ENCODE data around the gene MT2A.

DNA sequence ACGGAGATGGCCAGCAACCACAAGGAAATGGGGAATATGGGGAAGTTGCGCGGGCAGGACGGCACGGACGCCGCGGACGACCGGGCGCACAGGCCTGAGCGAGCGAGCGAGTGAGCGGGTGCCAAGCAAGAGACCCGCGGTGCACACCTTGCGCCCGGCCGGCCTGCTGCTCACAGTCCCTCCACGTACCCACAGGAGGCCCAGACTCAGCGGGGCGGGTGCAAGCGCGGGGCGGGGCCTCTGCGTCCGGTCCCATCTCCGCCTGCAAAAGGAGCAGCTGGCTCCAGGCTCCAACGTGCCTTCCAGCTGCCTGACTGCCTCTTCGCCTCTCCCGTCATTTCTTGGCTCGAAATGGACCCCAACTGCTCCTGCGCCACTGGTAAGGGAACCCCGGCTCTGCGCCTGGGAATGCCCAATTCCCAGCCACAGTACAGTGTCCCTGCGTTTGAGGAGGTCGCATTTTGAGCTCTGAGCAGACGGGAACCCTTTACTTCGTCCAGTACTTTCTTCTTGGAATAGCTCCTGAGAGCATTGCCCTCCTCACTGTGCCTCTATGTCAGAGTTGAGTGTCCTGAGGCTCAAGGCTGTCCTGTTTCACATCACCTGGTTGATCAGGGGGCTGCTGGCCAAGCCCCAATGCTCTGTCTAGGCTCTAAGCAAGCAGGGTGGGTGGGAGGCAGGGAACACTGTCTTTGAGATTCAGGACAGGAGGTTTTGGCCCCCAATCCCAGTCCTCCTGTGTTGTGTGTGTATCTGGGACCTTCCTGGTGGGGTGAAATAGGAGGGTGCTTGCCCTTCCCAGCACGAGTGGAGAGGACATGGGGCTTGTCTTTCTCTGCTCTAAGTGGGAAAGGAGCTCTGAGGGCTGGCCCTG lies 9.1 kb downstream of the MT2A start:
- TF ChIP-seq, protein P1, sequence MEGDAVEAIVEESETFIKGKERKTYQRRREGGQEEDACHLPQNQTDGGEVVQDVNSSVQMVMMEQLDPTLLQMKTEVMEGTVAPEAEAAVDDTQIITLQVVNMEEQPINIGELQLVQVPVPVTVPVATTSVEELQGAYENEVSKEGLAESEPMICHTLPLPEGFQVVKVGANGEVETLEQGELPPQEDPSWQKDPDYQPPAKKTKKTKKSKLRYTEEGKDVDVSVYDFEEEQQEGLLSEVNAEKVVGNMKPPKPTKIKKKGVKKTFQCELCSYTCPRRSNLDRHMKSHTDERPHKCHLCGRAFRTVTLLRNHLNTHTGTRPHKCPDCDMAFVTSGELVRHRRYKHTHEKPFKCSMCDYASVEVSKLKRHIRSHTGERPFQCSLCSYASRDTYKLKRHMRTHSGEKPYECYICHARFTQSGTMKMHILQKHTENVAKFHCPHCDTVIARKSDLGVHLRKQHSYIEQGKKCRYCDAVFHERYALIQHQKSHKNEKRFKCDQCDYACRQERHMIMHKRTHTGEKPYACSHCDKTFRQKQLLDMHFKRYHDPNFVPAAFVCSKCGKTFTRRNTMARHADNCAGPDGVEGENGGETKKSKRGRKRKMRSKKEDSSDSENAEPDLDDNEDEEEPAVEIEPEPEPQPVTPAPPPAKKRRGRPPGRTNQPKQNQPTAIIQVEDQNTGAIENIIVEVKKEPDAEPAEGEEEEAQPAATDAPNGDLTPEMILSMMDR (IDR thresholded peaks at IDR 0.05), result no peak
- peak; percentile 63 for TF ChIP-seq POLR2AphosphoS5 (IDR thresholded peaks at IDR 0.05; ENCODE audit: low read depth, low read length)
- TF ChIP-seq, protein P2, sequence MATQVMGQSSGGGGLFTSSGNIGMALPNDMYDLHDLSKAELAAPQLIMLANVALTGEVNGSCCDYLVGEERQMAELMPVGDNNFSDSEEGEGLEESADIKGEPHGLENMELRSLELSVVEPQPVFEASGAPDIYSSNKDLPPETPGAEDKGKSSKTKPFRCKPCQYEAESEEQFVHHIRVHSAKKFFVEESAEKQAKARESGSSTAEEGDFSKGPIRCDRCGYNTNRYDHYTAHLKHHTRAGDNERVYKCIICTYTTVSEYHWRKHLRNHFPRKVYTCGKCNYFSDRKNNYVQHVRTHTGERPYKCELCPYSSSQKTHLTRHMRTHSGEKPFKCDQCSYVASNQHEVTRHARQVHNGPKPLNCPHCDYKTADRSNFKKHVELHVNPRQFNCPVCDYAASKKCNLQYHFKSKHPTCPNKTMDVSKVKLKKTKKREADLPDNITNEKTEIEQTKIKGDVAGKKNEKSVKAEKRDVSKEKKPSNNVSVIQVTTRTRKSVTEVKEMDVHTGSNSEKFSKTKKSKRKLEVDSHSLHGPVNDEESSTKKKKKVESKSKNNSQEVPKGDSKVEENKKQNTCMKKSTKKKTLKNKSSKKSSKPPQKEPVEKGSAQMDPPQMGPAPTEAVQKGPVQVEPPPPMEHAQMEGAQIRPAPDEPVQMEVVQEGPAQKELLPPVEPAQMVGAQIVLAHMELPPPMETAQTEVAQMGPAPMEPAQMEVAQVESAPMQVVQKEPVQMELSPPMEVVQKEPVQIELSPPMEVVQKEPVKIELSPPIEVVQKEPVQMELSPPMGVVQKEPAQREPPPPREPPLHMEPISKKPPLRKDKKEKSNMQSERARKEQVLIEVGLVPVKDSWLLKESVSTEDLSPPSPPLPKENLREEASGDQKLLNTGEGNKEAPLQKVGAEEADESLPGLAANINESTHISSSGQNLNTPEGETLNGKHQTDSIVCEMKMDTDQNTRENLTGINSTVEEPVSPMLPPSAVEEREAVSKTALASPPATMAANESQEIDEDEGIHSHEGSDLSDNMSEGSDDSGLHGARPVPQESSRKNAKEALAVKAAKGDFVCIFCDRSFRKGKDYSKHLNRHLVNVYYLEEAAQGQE (IDR thresholded peaks at IDR 0.05; ENCODE audit: insufficient read depth in 1 of 2, low read depth in 2 of 2, low read length in 1 of 2), result 0 out of 4 replicates have a peak, but pooled peaks of 1 of the 2 experiments have one; percentile 21
- TF ChIP-seq TCF7L2 (IDR thresholded peaks at IDR 0.05; ENCODE audit: low read depth, low read length), result no peak
